Amygdala (tissue), 56 donors: ENCODE data around the gene SAYSD1.

Source experiments
- DNase-seq, 56 donors: peaks; one replicate each; lab custom pipeline; 2025; lab: John Stamatoyannopoulos, UW

SAYSD1 gene

DNA sequence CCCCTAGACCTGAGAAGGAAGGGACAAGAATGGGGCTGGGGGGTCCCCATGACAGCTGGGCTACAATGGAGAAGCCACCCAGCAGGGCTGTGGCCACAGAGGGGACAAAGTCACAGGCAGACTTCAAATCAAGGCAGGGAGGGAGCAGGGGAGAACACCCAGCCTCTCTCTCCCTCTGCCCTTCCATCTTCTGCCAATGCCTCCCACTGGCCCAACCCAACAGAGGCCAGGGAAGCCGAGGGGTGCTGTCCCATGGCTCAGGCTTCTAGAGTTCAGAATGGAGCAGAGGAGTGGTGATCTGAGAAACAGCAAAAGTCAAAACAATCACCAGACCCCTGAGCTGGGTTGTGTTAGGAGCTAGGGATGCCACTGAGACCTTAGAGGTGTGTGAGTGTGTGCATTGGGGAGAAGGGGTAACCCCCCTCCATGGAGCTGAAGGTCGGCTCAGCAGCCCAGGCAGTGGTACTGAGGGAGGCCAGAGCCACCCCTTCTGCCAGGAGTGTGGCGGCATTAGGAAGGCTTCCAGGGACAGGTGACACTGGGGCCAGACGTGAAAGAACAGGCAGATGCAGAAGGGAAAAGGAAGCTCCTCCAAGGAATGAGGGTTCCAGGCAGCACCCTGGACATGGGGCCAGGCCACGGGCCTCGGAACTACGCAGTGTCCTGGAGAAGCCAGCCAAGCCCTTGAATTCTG lies 54.4 kb downstream of the SAYSD1 start:
- no peak for DNase-seq

- no peak for DNase-seq
Measured at GRCh38 chr6:39059496-39060310, 55.3 kb downstream of the SAYSD1 start.

- DNase-seq = no peak
Measured at GRCh38 chr6:39058471-39059147, 56.4 kb downstream of the SAYSD1 start.

DNA sequence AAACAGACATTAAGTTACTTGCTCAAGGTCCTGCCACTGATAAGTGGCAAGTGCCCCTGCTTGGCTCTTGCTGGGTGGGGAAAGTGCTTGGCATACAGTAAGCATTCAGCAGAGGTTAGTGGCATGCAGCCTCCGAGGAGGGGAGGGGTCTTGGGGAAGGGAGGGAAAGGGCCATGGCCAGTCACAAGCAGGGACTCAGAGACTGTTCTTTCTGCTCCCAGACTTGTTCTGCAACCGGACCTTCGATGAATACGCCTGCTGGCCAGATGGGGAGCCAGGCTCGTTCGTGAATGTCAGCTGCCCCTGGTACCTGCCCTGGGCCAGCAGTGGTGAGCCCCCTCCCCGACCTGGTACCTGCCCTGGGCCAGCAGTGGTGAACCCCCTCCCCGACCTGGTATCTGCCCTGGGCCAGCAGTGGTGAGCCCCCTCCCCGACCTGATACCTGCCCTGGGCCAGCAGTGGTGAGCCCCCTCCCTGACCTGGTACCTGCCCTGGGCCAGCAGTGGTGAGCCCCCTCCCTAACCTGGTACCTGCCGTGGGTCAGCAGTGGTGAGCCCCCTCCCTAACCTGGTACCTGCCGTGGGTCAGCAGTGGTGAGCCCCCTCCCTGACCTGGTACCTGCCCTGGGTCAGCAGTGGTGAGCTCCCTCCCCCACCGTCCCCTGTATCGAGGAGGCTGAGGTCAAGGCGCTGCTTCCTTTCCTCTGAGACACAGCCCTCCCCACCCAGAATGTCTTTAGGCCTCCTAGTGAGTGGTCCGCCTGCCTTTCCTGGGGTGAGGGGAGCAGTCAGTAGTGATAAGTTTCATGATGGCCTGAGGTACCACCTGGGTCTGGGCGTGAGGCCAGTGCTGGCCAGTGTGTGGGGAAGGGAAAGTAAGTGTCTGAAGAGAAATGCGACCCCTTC lies 57.5 kb downstream of the SAYSD1 start:
- DNase-seq = no peak

- DNase-seq = no peak
Measured at GRCh38 chr6:39056681-39057080, 58.3 kb downstream of the SAYSD1 start.

- no peak for DNase-seq
Measured at GRCh38 chr6:39056191-39056590, 58.8 kb downstream of the SAYSD1 start.

DNA sequence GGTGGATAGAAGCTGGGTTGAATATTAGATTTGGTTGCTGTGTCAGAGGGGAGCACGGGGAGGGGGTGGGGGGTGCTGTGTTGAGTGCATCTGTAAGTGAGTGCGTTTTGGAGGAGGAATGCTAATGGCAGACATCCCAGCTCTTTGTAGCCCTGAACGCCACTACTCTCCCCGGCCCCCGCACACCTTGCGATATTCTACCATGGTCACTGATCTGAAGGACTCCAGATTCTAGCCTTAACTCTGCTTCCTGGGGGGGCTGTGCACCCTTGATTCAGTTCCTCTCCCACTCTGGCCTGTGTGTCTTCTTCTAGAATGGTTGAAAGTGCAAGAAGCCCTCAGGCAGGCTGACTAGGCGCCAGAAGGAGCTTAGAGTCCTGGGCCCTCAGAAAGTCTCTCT lies 59.3 kb downstream of the SAYSD1 start:
- DNase-seq = no peak

GRCh38 chr6:39054577-39055142 lies 60.3 kb downstream of the SAYSD1 start:
- DNase-seq = no peak
